ENCODE data around the gene CECR2.

The CECR2 gene

GRCh38 chr22:17336061-17336460 is 33.2 kb upstream of the CECR2 start:
- Histone ChIP-seq H3K4me3 (replicated peaks; ENCODE audit: insufficient read depth, low read length) (no peak overlapping the region), H3K27ac (replicated peaks) (no peak overlapping the region), H3K27me3 (ENCODE audit: insufficient read depth, poor library complexity, severe bottlenecking) (no peaks in the 10 kb centered on the region)
- TF ChIP-seq REST (IDR thresholded peaks at IDR 0.05; ENCODE audit: insufficient replicate concordance, low read depth) = no peak
- no peak for TF ChIP-seq GABPA (IDR thresholded peaks at IDR 0.05; ENCODE audit: low read depth)
- no peak for TF ChIP-seq POLR2AphosphoS5 (IDR thresholded peaks at IDR 0.05; ENCODE audit: low read depth)
- TF ChIP-seq SPI1 (IDR thresholded peaks at IDR 0.05; ENCODE audit: borderline replicate concordance, low read depth) = no peak
- TF ChIP-seq, protein P1, sequence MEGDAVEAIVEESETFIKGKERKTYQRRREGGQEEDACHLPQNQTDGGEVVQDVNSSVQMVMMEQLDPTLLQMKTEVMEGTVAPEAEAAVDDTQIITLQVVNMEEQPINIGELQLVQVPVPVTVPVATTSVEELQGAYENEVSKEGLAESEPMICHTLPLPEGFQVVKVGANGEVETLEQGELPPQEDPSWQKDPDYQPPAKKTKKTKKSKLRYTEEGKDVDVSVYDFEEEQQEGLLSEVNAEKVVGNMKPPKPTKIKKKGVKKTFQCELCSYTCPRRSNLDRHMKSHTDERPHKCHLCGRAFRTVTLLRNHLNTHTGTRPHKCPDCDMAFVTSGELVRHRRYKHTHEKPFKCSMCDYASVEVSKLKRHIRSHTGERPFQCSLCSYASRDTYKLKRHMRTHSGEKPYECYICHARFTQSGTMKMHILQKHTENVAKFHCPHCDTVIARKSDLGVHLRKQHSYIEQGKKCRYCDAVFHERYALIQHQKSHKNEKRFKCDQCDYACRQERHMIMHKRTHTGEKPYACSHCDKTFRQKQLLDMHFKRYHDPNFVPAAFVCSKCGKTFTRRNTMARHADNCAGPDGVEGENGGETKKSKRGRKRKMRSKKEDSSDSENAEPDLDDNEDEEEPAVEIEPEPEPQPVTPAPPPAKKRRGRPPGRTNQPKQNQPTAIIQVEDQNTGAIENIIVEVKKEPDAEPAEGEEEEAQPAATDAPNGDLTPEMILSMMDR (IDR thresholded peaks at IDR 0.05; ENCODE audit: insufficient read depth, low read length) = no peak
- DNase-seq (ENCODE audit: low read depth in 1 of 2, low spot score in 1 of 2) = no peak

DNA sequence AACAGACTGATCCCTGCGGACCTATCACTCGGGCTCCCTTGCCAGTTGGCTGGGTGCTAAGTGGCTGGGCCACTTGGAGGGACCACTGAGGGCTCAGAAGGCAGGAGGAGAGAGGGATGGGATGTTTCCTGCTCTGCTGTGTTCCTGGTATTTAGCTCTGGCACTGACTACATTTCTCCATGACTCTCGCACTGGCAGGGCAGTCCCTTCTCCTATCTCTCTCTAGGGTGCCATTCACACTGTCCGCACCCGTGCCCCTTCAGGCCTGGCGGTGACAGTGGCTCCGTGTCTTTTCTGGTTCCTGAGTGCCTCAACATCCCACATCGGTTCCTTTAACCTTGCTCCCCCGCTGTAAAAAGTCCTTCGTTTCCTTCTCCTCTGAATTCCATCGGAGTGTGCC is 31.6 kb upstream of the CECR2 start:
- no peak overlapping the region for H3K27ac ChIP-seq (replicated peaks)
- DNase-seq (ENCODE audit: low read depth in 1 of 2, low spot score in 1 of 2) = no peak

GRCh38 chr22:17339095-17339693 is 30.1 kb upstream of the CECR2 start:
- H3K27me3 ChIP-seq (ENCODE audit: insufficient read depth, poor library complexity, severe bottlenecking) = no peaks in the 10 kb centered on the region
- H3K27ac ChIP-seq (replicated peaks) = no peak overlapping the region
- no peak for DNase-seq (ENCODE audit: low read depth in 1 of 2, low spot score in 1 of 2)
- no peak overlapping the region for H3K4me3 ChIP-seq (replicated peaks; ENCODE audit: insufficient read depth, low read length)
- TF ChIP-seq SPI1 (IDR thresholded peaks at IDR 0.05; ENCODE audit: borderline replicate concordance, low read depth) (no peak), GABPA (IDR thresholded peaks at IDR 0.05; ENCODE audit: low read depth) (no peak), POLR2AphosphoS5 (IDR thresholded peaks at IDR 0.05; ENCODE audit: low read depth) (no peak), REST (IDR thresholded peaks at IDR 0.05; ENCODE audit: insufficient replicate concordance, low read depth) (no peak)
- TF ChIP-seq, protein P1 (IDR thresholded peaks at IDR 0.05; ENCODE audit: insufficient read depth, low read length) = no peak

More for the DNA sequence above, 31.6 kb upstream of the CECR2 start:
- TF ChIP-seq, protein P1 (IDR thresholded peaks at IDR 0.05; ENCODE audit: insufficient read depth, low read length) = no peak
- no peak for TF ChIP-seq SPI1 (IDR thresholded peaks at IDR 0.05; ENCODE audit: borderline replicate concordance, low read depth)
- TF ChIP-seq REST (IDR thresholded peaks at IDR 0.05; ENCODE audit: insufficient replicate concordance, low read depth) = no peak
- no peak for TF ChIP-seq GABPA (IDR thresholded peaks at IDR 0.05; ENCODE audit: low read depth)
- no peak for TF ChIP-seq POLR2AphosphoS5 (IDR thresholded peaks at IDR 0.05; ENCODE audit: low read depth)
- no peak overlapping the region for H3K4me3 ChIP-seq (replicated peaks; ENCODE audit: insufficient read depth, low read length)
- no peaks in the 10 kb centered on the region for H3K27me3 ChIP-seq (ENCODE audit: insufficient read depth, poor library complexity, severe bottlenecking)
